Eye (tissue), 1 donor: ENCODE measurements around the gene ADI1.
"Not testable (repeated sequence)": the region's sequence is repeated elsewhere in the genome, so short reads cannot be mapped to it uniquely, and the experiment has no call there.

ENCODE experiments used
- DNase-seq: peaks from one replicate; pipeline ENCODE4 v3.0.0-alpha.2; 2015

The ADI1 gene

GRCh38 chr2:3492475-3492787 lies 26.9 kb downstream of the ADI1 start:
- not testable (repeated sequence) for DNase-seq

DNA sequence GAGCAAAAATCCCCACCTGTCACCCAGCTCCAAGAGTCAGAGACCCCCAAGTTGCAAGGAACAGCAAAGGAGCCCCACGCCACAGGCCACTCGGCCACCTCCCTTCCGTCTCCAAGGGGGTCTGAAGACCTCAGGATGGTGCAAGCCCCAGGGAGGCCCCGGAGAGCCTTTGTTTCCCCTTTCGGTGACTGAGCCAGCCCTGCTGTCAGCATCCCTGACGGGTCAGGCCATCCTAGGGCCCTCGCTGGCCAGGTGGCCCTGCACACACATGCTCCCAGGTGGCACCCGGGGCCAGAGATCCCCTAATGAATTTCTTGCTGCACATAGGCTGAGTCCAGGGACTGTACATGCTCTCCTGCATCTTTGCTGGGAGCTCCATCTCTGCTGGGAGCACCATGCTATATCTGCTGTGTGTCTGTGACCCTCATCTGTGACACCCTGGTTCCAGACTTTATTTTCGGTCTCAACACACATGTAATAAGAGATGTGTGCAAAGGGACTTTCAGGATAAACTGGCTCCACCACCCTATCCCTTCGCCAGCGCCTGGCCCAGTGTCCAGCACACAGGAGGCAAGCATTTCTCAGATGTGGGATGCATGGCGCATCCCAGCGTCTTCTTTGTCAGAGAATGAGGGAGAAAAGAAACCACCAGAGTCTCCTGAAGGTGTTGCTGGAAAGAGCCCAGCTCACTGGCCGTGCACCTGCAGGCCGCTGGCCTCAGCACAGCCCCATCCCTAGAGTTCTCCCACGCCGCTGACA lies 27.4 kb downstream of the ADI1 start:
- no peak for DNase-seq

- peak; percentile 46 for DNase-seq
Measured at GRCh38 chr2:3491306-3491705, 28.0 kb downstream of the ADI1 start.

GRCh38 chr2:3490191-3491170 lies 28.9 kb downstream of the ADI1 start:
- DNase-seq: no peak

DNA sequence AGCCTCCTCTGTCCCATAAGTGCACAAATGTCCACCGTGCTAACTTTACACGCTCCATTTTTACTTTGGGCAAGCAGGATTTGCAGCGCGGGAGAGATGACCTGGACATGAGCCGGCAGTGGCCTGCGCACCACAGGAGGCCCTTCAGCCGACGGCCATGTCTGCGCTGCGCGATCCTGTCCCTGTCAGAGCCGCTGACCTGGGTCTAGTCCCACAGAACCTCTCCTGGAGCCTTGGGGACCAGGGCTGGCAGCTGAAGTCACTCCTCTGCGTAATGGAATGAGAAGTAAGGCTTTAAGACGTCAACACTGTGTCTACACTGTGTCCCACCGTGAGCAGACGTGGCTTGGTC lies 29.6 kb downstream of the ADI1 start:
- DNase-seq: no peak

GRCh38 chr2:3488855-3489763 lies 30.2 kb downstream of the ADI1 start:
- DNase-seq: peak; percentile 43

DNA sequence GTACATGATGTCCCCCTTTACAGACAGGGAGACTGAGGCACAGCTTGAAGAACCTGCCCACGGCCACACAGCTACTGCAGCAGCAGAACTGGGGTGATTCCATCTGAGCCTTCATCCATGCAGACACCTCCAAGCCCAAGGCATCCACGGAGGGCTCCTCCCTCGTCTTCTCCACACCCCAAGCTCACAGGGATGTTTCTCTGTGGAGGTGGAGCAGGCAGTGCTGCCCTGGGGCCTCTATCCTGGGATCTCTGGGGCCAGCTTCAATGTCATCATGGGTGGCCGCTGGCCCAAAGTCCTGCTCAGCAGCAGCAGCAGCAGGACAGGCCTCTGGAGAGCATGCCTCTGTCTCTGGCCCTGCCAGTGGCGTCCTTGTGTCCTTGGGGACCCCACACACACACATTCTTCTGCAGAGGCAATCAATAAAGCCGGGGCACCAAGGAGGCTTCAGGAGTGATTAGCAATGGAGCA lies 31.2 kb downstream of the ADI1 start:
- DNase-seq: peak; percentile 58

- DNase-seq: no peak
Measured at GRCh38 chr2:3487432-3487831, 31.9 kb downstream of the ADI1 start.

GRCh38 chr2:3487028-3487425 lies 32.3 kb downstream of the ADI1 start:
- no peak for DNase-seq

DNA sequence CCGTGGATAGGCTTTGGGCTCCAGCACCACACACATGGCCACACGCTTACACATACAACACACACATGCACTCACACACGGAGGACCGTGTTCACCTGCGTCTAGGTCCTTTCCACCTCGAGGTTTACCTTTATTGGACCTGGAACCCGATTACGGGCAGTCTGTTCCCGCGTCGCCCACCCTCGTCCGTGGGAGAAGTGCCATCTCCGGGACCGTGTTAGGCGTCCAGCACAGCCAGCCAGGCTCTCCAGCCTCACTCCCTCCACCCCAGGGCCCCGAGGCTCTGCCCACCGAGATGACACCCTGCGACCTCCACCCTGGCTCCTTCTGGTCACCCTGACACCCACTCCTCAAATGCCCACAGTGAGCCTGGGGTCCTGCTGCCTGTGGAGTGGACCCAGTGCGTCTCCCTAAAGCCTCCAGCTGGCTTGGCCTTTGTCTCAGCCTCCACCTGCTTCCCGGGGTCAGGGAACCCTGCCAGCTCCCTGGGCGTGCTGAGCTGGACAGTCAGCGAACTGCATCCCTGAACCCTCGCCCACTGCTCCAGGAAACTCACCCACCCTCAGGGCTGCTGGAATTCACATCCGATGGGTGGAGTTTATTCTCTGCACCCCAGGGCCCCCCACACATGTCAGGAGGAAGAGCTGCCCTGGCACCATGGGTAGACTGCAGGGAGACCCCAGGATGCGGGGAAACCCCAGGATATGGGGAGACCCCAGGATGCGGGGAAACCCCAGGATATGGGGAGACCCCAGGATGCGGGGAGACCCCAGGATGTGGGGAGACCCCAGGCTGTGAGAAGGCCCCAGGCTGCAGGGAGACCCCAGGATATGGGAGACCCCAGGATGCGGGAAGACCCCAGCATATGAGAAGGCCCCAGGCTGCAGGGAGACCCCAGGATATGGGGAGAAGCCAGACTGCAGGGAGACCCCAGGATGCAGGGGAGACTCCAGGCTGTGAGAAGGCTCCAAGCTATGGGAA lies 33.0 kb downstream of the ADI1 start:
- no peak for DNase-seq

GRCh38 chr2:3485166-3485565 lies 34.2 kb downstream of the ADI1 start:
- DNase-seq: no peak

- DNase-seq: no peak
Measured at GRCh38 chr2:3483986-3484960, 35.1 kb downstream of the ADI1 start.

- DNase-seq: no peak
Measured at GRCh38 chr2:3483227-3483985, 35.9 kb downstream of the ADI1 start.

DNA sequence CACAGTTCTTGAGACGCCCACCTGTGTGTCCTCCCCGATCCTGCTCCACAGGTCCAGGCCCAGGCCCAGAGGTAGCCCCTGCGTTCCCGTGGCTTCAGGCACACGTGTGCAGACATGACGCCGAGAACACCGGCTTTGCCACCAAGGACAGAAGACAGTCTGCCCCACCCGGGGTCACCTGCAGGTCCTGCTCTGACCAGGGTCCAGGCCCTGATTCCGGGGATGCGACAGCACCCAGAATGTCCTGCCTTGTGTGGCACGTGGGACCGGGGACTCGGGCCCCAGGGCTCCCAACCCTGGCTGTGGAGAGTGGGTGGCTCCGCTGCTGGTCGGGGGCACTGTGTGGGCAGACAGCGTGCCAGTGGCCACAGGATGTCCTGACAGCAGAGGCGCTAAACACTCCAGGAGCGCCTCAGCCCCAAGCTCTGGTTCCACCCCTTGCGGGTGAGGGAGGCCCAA lies 36.9 kb downstream of the ADI1 start:
- DNase-seq: no peak

- DNase-seq: no peak
Measured at GRCh38 chr2:3481736-3482362, 37.5 kb downstream of the ADI1 start.

DNA sequence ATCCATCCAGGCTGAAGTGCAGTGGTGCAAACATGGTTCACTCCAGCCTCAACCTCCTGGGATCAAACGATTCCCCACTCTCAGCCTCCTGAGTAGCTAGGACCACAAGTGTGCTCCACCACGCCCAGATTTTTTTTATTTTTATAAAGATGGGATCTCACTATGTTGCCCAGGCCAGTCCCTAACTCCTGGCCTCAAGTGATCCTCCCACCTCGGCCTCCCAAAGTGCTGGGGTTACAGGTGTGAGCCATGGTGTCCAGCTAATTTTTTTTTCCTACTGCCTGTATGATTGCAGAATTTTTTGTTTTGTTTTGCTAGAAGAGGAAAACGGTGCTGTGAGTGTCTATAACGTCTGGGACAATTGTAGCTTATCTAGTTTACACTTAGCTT lies 38.3 kb downstream of the ADI1 start:
- DNase-seq: no peak

DNA sequence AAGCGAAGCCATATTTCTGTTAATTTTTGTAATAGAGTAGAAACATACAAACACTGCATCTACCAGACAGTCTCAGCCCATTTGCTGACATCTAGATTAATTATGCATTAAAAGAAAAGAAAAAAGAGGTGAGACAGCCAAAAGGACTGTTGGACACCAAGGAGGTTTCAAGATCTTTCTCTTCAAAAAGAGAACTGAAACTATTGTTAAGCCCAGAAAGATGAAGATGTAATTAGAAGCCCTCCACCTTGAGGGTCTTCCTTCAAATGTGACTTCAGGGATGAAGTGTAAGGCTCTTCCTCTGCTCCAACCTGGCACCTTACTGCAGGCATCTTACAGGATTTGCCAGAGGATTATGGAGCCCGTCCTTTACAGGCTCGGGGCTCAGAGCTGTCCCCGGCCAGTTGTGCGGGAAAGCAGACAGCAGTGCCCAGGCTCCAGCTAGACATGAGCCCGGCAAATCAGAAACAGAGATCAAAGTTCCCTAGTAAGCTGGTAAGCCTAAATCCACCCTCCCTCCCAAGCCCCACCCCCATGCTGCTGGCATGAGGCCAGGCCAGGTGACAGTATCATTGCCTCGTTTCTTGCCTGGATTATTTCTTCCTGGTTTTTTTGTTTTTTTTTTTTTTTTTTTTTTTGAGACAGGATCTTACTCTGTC lies 38.9 kb downstream of the ADI1 start:
- DNase-seq: no peak
